ENCODE data around the gene KLHL29.

Gene KLHL29

GRCh38 chr2:23588508-23589201 lies 203.7 kb downstream of the KLHL29 start:
- TF ChIP-seq TEAD4 (IDR thresholded peaks at IDR 0.05), result no peak
- TF ChIP-seq, protein P1, sequence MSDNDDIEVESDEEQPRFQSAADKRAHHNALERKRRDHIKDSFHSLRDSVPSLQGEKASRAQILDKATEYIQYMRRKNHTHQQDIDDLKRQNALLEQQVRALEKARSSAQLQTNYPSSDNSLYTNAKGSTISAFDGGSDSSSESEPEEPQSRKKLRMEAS (IDR thresholded peaks at IDR 0.05), result no peak
- TF ChIP-seq ZBTB7A (IDR thresholded peaks at IDR 0.05; ENCODE audit: low read depth), result no peak
- no peak for TF ChIP-seq CEBPB (IDR thresholded peaks at IDR 0.05)
- TF ChIP-seq CREB1 (IDR thresholded peaks at IDR 0.05; ENCODE audit: low read depth), result no peak
- TF ChIP-seq RAD21 (IDR thresholded peaks at IDR 0.05; ENCODE audit: low read depth), result no peak
- no peak for TF ChIP-seq TAF1 (IDR thresholded peaks at IDR 0.05; ENCODE audit: low read depth)
- no peak for TF ChIP-seq EGR1 (IDR thresholded peaks at IDR 0.05)
- TF ChIP-seq TCF12 (IDR thresholded peaks at IDR 0.05; ENCODE audit: low read depth), result no peak
- TF ChIP-seq, protein P2, sequence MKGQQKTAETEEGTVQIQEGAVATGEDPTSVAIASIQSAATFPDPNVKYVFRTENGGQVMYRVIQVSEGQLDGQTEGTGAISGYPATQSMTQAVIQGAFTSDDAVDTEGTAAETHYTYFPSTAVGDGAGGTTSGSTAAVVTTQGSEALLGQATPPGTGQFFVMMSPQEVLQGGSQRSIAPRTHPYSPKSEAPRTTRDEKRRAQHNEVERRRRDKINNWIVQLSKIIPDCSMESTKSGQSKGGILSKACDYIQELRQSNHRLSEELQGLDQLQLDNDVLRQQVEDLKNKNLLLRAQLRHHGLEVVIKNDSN (IDR thresholded peaks at IDR 0.05), result no peak
- TF ChIP-seq FOXM1 (IDR thresholded peaks at IDR 0.05; ENCODE audit: borderline replicate concordance, low read depth), result no peak
- TF ChIP-seq, protein P3, sequence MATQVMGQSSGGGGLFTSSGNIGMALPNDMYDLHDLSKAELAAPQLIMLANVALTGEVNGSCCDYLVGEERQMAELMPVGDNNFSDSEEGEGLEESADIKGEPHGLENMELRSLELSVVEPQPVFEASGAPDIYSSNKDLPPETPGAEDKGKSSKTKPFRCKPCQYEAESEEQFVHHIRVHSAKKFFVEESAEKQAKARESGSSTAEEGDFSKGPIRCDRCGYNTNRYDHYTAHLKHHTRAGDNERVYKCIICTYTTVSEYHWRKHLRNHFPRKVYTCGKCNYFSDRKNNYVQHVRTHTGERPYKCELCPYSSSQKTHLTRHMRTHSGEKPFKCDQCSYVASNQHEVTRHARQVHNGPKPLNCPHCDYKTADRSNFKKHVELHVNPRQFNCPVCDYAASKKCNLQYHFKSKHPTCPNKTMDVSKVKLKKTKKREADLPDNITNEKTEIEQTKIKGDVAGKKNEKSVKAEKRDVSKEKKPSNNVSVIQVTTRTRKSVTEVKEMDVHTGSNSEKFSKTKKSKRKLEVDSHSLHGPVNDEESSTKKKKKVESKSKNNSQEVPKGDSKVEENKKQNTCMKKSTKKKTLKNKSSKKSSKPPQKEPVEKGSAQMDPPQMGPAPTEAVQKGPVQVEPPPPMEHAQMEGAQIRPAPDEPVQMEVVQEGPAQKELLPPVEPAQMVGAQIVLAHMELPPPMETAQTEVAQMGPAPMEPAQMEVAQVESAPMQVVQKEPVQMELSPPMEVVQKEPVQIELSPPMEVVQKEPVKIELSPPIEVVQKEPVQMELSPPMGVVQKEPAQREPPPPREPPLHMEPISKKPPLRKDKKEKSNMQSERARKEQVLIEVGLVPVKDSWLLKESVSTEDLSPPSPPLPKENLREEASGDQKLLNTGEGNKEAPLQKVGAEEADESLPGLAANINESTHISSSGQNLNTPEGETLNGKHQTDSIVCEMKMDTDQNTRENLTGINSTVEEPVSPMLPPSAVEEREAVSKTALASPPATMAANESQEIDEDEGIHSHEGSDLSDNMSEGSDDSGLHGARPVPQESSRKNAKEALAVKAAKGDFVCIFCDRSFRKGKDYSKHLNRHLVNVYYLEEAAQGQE (IDR thresholded peaks at IDR 0.05; ENCODE audit: low read depth), result no peak
- TF ChIP-seq EP300 (IDR thresholded peaks at IDR 0.05; ENCODE audit: borderline replicate concordance), result no peak
- no peak for TF ChIP-seq YY1 (IDR thresholded peaks at IDR 0.05; ENCODE audit: low read depth)
- no peak for TF ChIP-seq NFIC (IDR thresholded peaks at IDR 0.05)

GRCh38 chr2:23589220-23589647 lies 204.3 kb downstream of the KLHL29 start:
- TF ChIP-seq YY1 (IDR thresholded peaks at IDR 0.05; ENCODE audit: low read depth), result no peak
- TF ChIP-seq, protein P2 (IDR thresholded peaks at IDR 0.05), result no peak
- TF ChIP-seq RAD21 (IDR thresholded peaks at IDR 0.05; ENCODE audit: low read depth), result no peak
- TF ChIP-seq, protein P3 (IDR thresholded peaks at IDR 0.05; ENCODE audit: low read depth), result no peak
- no peak for TF ChIP-seq TAF1 (IDR thresholded peaks at IDR 0.05; ENCODE audit: low read depth)
- no peak for TF ChIP-seq TEAD4 (IDR thresholded peaks at IDR 0.05)
- TF ChIP-seq EGR1 (IDR thresholded peaks at IDR 0.05), result no peak
- TF ChIP-seq NFIC (IDR thresholded peaks at IDR 0.05), result no peak
- TF ChIP-seq, protein P1 (IDR thresholded peaks at IDR 0.05), result no peak
- no peak for TF ChIP-seq FOXM1 (IDR thresholded peaks at IDR 0.05; ENCODE audit: borderline replicate concordance, low read depth)
- no peak for TF ChIP-seq EP300 (IDR thresholded peaks at IDR 0.05; ENCODE audit: borderline replicate concordance)
- no peak for TF ChIP-seq ZBTB7A (IDR thresholded peaks at IDR 0.05; ENCODE audit: low read depth)
- TF ChIP-seq TCF12 (IDR thresholded peaks at IDR 0.05; ENCODE audit: low read depth), result no peak
- no peak for TF ChIP-seq CREB1 (IDR thresholded peaks at IDR 0.05; ENCODE audit: low read depth)
- no peak for TF ChIP-seq CEBPB (IDR thresholded peaks at IDR 0.05)

GRCh38 chr2:23589739-23590138 lies 204.8 kb downstream of the KLHL29 start:
- TF ChIP-seq EGR1 (IDR thresholded peaks at IDR 0.05) (no peak), TCF12 (IDR thresholded peaks at IDR 0.05; ENCODE audit: low read depth) (no peak), NFIC (IDR thresholded peaks at IDR 0.05) (no peak), YY1 (IDR thresholded peaks at IDR 0.05; ENCODE audit: low read depth) (no peak), EP300 (IDR thresholded peaks at IDR 0.05; ENCODE audit: borderline replicate concordance) (no peak), FOXM1 (IDR thresholded peaks at IDR 0.05; ENCODE audit: borderline replicate concordance, low read depth) (no peak), TAF1 (IDR thresholded peaks at IDR 0.05; ENCODE audit: low read depth) (no peak), CREB1 (IDR thresholded peaks at IDR 0.05; ENCODE audit: low read depth) (no peak), TEAD4 (IDR thresholded peaks at IDR 0.05) (no peak), ZBTB7A (IDR thresholded peaks at IDR 0.05; ENCODE audit: low read depth) (no peak), RAD21 (IDR thresholded peaks at IDR 0.05; ENCODE audit: low read depth) (no peak), CEBPB (IDR thresholded peaks at IDR 0.05) (no peak)
- TF ChIP-seq, protein P3 (IDR thresholded peaks at IDR 0.05; ENCODE audit: low read depth), result no peak
- TF ChIP-seq, protein P1 (IDR thresholded peaks at IDR 0.05), result no peak
- TF ChIP-seq, protein P2 (IDR thresholded peaks at IDR 0.05), result no peak

All from Ishikawa (cell line).